ENCODE data around the gene NOL6. TPM values are rescaled to one million over a fixed set of nuclear protein-coding genes. Genes with fewer than 3 reads are reported as not detected.
A peak's percentile ranks its signal among the peaks of the same experiment; 100 is the strongest.

NOL6 gene
- total RNA-seq, 4 donors from 2014 or later, result 18.1 to 36.3 (median 29.1) TPM

DNA sequence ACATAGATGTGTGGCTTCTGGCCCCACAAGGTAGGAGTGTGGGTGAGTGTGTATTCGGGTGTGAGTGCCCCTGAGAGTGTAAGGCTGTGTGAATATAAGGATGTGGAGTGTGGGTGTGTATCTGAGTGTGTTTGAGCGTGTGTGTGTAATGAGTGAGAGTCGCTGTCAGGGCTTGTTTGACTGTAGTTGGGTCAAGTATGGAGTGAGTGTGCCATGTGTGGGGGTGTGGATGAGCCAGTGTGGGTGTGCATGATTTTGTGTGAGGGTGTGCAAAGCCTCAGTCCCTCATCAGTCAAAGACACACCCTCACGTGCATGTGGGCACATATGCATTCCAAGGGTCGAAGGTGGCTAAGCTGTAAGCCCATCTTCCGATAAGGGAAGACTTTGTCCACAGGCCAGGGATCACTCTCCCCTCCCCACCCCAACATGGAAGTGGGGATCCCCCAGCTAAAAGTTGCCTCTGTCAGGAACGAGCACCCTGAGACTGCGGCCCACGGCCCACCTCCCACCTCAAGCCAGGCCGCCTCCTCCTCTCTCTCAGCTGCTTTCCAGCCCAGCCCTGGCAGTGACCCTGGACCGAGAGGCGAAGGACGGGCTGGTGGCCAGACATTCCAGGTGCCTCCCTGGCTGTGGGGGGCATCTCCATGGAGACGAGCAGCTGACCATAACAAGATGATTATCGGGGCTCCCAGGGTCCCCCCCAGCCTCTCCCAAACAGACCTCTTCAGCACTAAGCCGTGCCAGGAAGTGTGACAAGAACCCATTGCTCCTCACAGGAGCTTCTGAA lies 39.2 kb downstream of the NOL6 start:
- TF ChIP-seq CTCF (IDR thresholded peaks at IDR 0.05 in 4 of 5, conservative IDR thresholded peaks at IDR 0.05 in 1 of 5), result no peak
- TF ChIP-seq POLR2A (IDR thresholded peaks at IDR 0.05), result no peak
- DNase-seq (no peak), ATAC-seq (no peak)
- intact Hi-C loops (cut with DNase I; ENCODE audit: low total_unique reads), result no loop called here
- no peaks in the 10 kb centered on the region for H3K9me3 ChIP-seq
- no peak overlapping the region for H3K4me3 ChIP-seq
- no peaks in the 10 kb centered on the region for H3K36me3 ChIP-seq
- peaks cover 0 to 2% (median 0%) of the 10 kb centered on the region in 3 donors for H3K27me3 ChIP-seq
- no peak overlapping the region for H3K27ac ChIP-seq
- in situ Hi-C loops (cut with MboI; ENCODE audit: low sequenced_read_pairs in 4 of 4), result no loop called here
- peaks cover 0 to 3% of the 10 kb centered on the region in 2 donors for H3K4me1 ChIP-seq

DNA sequence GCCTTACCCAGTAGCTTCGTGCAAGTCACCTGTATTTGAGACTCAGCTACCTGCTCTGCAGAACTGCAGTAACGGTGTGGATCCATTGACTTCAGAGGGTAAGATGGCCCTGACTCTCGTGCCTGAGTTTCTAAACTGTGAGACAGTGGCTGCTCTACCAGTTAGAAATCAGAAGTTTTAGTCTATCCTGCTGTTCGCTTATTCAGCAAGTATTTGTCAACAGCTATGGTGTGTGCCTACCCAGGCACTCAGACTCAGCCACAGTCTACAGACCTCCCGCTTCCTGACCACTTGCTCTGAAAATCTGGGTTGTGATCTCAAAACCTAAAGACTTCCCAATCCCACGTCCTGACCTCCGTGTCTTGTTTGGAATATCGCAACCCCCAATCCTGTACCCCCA lies 39.9 kb downstream of the NOL6 start:
- no peak overlapping the region for H3K27ac ChIP-seq
- peaks cover 0 to 2% (median 0%) of the 10 kb centered on the region in 3 donors for H3K27me3 ChIP-seq
- no peaks in the 10 kb centered on the region for H3K36me3 ChIP-seq
- TF ChIP-seq CTCF (IDR thresholded peaks at IDR 0.05 in 4 of 5, conservative IDR thresholded peaks at IDR 0.05 in 1 of 5) (no peak), POLR2A (IDR thresholded peaks at IDR 0.05) (no peak)
- DNase-seq (no peak), ATAC-seq (no peak)
- in situ Hi-C loops (cut with MboI; ENCODE audit: low sequenced_read_pairs in 4 of 4) (no loop called here), intact Hi-C loops (cut with DNase I; ENCODE audit: low total_unique reads) (no loop called here)
- peaks cover 0 to 3% of the 10 kb centered on the region in 2 donors for H3K4me1 ChIP-seq
- H3K4me3 ChIP-seq, result no peak overlapping the region
- no peaks in the 10 kb centered on the region for H3K9me3 ChIP-seq

- peak overlapping the region in 1 of 4 donors; percentile 42 for H3K27ac ChIP-seq
- H3K4me1 ChIP-seq, result peaks cover 0 to 3% of the 10 kb centered on the region in 2 donors
- DNase-seq, result no peak
- H3K4me3 ChIP-seq, result no peak overlapping the region
- ATAC-seq, result peak; percentile 27 to 75
- H3K36me3 ChIP-seq, result no peaks in the 10 kb centered on the region
- H3K9me3 ChIP-seq, result no peaks in the 10 kb centered on the region
- H3K27me3 ChIP-seq, result no peaks in the 10 kb centered on the region
- in situ Hi-C loops (cut with MboI; ENCODE audit: low sequenced_read_pairs in 4 of 4), result no loop called here
- TF ChIP-seq CTCF (IDR thresholded peaks at IDR 0.05 in 4 of 5, conservative IDR thresholded peaks at IDR 0.05 in 1 of 5) (no peak), POLR2A (IDR thresholded peaks at IDR 0.05) (no peak)
- intact Hi-C loops (cut with DNase I; ENCODE audit: low total_unique reads), result no loop called here
These were observed 42.3 kb downstream of the NOL6 start for GRCh38 chr9:33431420-33431819.

GRCh38 chr9:33430942-33431341 lies 42.8 kb downstream of the NOL6 start:
- no peaks in the 10 kb centered on the region for H3K9me3 ChIP-seq
- ATAC-seq (no peak), DNase-seq (no peak)
- peaks cover 0 to 3% of the 10 kb centered on the region in 2 donors for H3K4me1 ChIP-seq
- no peak overlapping the region for H3K4me3 ChIP-seq
- peak overlapping the region in 1 of 4 donors; percentile 37 for H3K27ac ChIP-seq
- no peak for TF ChIP-seq POLR2A (IDR thresholded peaks at IDR 0.05)
- no peak for TF ChIP-seq CTCF (IDR thresholded peaks at IDR 0.05 in 4 of 5, conservative IDR thresholded peaks at IDR 0.05 in 1 of 5)
- no peaks in the 10 kb centered on the region for H3K27me3 ChIP-seq
- intact Hi-C loops (cut with DNase I; ENCODE audit: low total_unique reads) (no loop called here), in situ Hi-C loops (cut with MboI; ENCODE audit: low sequenced_read_pairs in 4 of 4) (no loop called here)
- H3K36me3 ChIP-seq, result no peaks in the 10 kb centered on the region
